ENCODE measurements around the gene INTS1. TPM values are rescaled to one million over a fixed set of nuclear protein-coding genes. Genes with fewer than 3 reads are reported as not detected.

Gene INTS1
- total and polyA plus RNA-seq, 4 experiments from 2014 or later = 6.0 to 137 (median 82.2) TPM

DNA sequence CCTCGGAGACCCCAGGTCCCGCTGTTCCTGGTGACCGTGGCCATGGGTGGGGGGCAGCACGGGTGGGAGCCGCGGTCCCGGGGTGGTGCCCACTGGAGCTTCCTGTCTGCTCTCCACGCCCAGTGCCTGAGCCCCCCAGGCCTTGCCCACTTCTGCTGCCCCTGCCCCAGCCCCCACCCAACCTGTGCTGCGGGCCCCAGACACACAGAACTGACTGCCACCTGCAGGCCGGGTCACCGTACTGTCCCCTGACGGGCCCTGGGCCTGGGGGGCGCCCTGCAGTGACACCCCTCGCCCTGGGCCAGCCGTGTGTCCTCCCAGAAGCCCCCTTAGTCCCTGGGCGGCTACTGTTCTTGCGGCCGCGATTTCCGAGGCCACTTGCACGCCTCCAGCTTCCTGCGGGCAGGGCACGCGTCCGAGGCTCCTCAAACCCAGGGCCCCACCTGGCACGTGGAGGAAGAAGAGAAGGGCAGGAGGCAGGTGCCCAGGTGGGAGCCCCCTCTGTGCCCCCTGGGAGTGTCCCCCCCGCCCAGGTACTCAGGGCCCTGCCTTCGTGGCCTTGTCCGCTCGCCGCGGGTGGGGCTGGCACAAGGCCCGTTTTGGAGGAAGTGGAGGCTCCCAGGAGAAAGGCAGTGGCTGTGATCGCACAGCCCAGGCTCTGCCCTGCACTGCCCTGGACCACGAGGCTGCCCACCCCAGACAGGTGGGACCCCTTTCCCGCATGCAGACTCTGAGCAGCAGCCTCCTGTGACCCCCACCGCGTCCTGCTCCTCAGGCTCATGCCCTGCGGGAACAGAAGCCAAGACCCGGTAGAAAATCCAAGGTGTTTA is 41.4 kb upstream of the INTS1 start:
- Mint-ChIP-seq H3K27me3 (no peaks in the 10 kb centered on the region), H3K4me1 (peaks cover 3 to 8% (median 4%) of the 10 kb centered on the region in 4 donors), H3K4me3 (no peak overlapping the region), H3K9me3 (peaks cover 0 to 3% (median 0%) of the 10 kb centered on the region in 8 donors), H3K27ac (peak overlapping the region in 2 of 7 donors; percentile 42 to 60), H3K36me3 (peaks cover 10 to 15% of the 10 kb centered on the region in 2 donors)
- Histone ChIP-seq H3K9me3 (ENCODE audit: control insufficient read depth in 1 of 2, low read length in 2 of 2) (no peaks in the 10 kb centered on the region), H3K27ac (ENCODE audit: low read depth, low read length) (no peak overlapping the region), H3K4me1 (ENCODE audit: insufficient read depth, low read length) (no peaks in the 10 kb centered on the region), H3K4me3 (ENCODE audit: low read length in 2 of 2) (no peak overlapping the region), H3K27me3 (ENCODE audit: insufficient read depth, low read length) (no peaks in the 10 kb centered on the region), H3K36me3 (ENCODE audit: insufficient read depth, low read length) (peaks cover 5% of the 10 kb centered on the region)
- ChIA-PET CTCF (ENCODE audit: partially characterized antibody) (no interaction called here), POLR2A (ENCODE audit: partially characterized antibody) (interaction anchor here (0.8 to 1.4 kb wide), 2 partner anchors 8 to 13 kb away, joined by 3 to 6 read pairs; no protein-coding TSS in a partner anchor)
- DNase-seq = no peak
- intact Hi-C loops (cut with micrococcal nuclease) = no loop called here

DNA sequence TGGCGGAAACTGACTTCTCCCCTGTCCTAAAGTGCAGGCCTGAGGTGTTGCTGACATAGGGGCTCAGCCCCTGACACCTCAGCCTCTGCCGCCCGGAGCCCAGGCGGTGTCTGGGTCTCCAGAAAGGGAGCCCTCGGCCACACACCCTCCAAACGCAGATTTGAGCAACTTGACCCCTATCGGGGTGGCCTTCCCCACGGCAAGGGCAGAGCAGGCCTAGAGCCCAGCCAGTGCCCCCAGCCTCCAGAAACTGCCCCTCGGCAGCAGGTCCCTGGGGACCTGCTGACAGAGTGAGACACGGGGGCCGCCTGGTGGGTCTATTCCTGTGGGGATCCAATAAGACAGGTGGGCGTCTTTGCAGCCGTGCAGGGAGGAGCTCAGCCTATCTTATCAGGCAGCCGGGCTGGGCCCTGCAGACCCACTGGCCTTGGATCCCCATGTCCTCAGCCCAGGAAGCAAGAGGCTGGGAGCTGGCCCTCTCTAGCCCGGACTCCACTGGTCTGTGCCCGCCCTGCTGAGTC is 40.8 kb upstream of the INTS1 start:
- no peak overlapping the region for H3K27ac ChIP-seq (ENCODE audit: low read depth, low read length)
- H3K27me3 ChIP-seq (ENCODE audit: insufficient read depth, low read length) = no peaks in the 10 kb centered on the region
- H3K27me3 Mint-ChIP-seq = no peaks in the 10 kb centered on the region
- CTCF ChIA-PET (ENCODE audit: partially characterized antibody) = no interaction called here
- H3K4me3 Mint-ChIP-seq = no peak overlapping the region
- POLR2A ChIA-PET (ENCODE audit: partially characterized antibody) = interaction anchor here (0.8 to 1.4 kb wide), 2 partner anchors 9 to 13 kb away, joined by 3 to 6 read pairs; no protein-coding TSS in a partner anchor
- DNase-seq = no peak
- H3K9me3 ChIP-seq (ENCODE audit: control insufficient read depth in 1 of 2, low read length in 2 of 2) = no peaks in the 10 kb centered on the region
- H3K36me3 Mint-ChIP-seq = peaks cover 10 to 15% of the 10 kb centered on the region in 2 donors
- peaks cover 3 to 8% (median 4%) of the 10 kb centered on the region in 4 donors for H3K4me1 Mint-ChIP-seq
- H3K27ac Mint-ChIP-seq = peak overlapping the region in 3 of 7 donors; percentile 7 to 42 (median 15)
- H3K4me1 ChIP-seq (ENCODE audit: insufficient read depth, low read length) = no peaks in the 10 kb centered on the region
- intact Hi-C loops (cut with micrococcal nuclease) = no loop called here
- H3K4me3 ChIP-seq (ENCODE audit: low read length in 2 of 2) = no peak overlapping the region
- H3K36me3 ChIP-seq (ENCODE audit: insufficient read depth, low read length) = peaks cover 7% of the 10 kb centered on the region
- peaks cover 0 to 3% (median 0%) of the 10 kb centered on the region in 8 donors for H3K9me3 Mint-ChIP-seq

DNA sequence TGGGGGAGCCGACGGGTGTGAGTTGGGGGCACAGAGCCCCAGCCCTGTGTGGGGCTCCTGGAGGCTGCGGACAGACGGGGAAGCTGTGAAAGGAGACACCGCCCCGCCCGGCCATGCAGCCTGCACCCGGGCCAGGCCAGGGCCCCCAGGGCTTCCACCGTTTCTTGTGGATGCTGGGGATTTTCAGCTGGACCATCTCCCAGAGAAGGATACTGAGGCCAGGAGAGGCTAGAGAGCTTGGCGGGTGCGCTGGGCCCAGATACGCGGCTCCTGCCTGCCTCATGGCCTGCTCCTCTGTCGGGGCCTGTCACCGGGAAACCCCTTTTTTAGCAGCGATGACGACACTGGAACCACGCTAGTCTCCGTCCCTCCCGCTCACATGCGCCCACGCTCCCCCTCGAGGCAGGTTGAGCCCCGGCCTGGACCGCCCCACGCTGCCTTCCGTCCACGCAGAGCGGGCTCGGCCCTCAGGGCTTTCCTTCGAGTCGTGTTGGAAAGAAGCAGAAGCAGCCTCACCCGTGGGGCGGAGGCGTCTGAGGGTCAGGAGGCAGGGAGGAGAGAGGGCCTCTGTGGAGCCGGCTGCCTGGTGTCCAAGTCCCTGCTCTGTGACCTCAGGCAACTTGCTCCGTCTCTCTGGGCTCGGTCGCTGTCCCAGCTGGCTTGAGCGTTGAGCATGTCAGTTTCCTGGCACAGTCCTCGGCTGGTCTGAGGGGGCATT is 40.1 kb upstream of the INTS1 start:
- Histone ChIP-seq H3K4me3 (ENCODE audit: low read length in 2 of 2) (no peak overlapping the region), H3K27ac (ENCODE audit: low read depth, low read length) (no peak overlapping the region), H3K36me3 (ENCODE audit: insufficient read depth, low read length) (peaks cover 14% of the 10 kb centered on the region), H3K9me3 (ENCODE audit: control insufficient read depth in 1 of 2, low read length in 2 of 2) (no peaks in the 10 kb centered on the region), H3K27me3 (ENCODE audit: insufficient read depth, low read length) (no peaks in the 10 kb centered on the region), H3K4me1 (ENCODE audit: insufficient read depth, low read length) (no peaks in the 10 kb centered on the region)
- Mint-ChIP-seq H3K9me3 (peaks cover 0 to 3% (median 0%) of the 10 kb centered on the region in 8 donors), H3K27me3 (no peaks in the 10 kb centered on the region), H3K4me1 (peaks cover 3 to 8% (median 4%) of the 10 kb centered on the region in 4 donors), H3K4me3 (no peak overlapping the region), H3K27ac (peak overlapping the region in 1 of 7 donors; percentile 42), H3K36me3 (peaks cover 10 to 18% of the 10 kb centered on the region in 2 donors)
- POLR2A ChIA-PET (ENCODE audit: partially characterized antibody) = interaction anchor here (1.4 kb wide), 1 partner anchor 12 kb away, joined by 6 read pairs; no protein-coding TSS in a partner anchor
- CTCF ChIA-PET (ENCODE audit: partially characterized antibody) = no interaction called here
- DNase-seq = no peak
- intact Hi-C loops (cut with micrococcal nuclease) = no loop called here

DNA sequence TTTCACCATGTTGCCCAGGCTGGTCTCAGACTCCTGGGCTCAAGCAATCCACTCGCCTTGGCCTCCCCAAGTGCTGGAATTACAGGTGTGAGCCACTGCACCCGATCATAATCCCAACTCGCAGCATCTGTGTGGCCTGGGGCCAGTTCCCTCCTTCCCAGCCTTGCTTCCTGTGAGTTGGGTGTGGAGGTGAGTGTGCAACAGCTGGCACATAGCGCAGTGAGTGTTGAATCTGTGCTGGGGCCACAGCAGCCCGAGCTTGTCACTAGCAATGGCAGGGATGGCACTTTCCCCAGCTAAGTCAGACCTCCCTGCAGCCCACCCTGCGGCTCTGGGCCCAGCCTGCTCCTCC is 39.6 kb upstream of the INTS1 start:
- peaks cover 10 to 21% of the 10 kb centered on the region in 2 donors for H3K36me3 Mint-ChIP-seq

DNA sequence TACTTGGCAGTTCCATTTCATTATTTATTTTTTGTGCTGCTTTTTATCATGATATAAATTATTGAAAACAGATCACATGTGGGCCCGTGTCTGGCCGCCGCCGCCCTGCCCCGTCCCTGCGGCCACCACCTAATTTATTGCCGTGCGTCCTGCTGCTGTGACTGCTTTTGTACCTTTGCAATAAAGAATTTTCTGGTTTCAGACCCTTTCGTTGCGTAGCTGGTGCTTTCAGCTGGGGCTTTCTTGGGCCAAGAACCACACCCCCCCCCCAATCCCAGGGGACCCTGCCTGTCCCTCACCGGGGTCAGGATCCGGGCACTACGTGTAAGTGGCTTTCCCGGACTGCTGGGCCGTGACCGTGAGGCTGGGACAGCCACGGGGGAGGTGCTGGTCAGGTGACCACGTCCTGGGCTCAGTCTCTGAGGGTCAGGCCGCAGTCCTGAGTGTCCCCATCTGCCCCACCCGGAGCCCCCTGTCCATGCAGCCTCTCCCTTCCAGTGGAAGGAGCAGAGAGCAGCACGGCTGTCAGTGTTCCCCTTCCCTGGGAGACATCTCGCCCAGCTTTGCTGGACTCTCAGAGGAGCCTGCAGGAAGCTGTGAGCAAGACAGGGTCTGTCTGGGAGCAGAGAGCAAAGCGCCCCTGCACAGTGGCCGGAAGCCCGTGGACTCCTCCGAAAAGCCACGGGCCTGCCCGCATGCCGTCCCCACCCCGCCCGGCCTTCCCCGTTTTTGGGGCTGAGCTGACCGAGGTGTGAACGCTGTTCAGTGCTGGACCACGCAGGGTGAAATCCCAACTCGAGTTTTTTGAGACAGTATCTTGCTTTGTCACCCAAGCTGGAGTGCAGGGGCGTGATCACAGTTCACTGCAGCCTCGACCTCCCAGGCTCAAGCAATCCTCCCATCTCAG is 38.9 kb upstream of the INTS1 start:
- H3K27me3 ChIP-seq (ENCODE audit: insufficient read depth, low read length) = no peaks in the 10 kb centered on the region
- peaks cover 18% of the 10 kb centered on the region for H3K36me3 ChIP-seq (ENCODE audit: insufficient read depth, low read length)
- no peaks in the 10 kb centered on the region for H3K27me3 Mint-ChIP-seq
- no peaks in the 10 kb centered on the region for H3K4me1 ChIP-seq (ENCODE audit: insufficient read depth, low read length)
- H3K9me3 Mint-ChIP-seq = no peaks in the 10 kb centered on the region
- no peaks in the 10 kb centered on the region for H3K9me3 ChIP-seq (ENCODE audit: control insufficient read depth in 1 of 2, low read length in 2 of 2)
- peak in 1 of 5 donors; percentile 37 for DNase-seq
- POLR2A ChIA-PET (ENCODE audit: partially characterized antibody) = interaction anchor here (0.5 kb wide), 1 partner anchor 363 kb away, joined by 3 read pairs; no protein-coding TSS in a partner anchor
- no peak overlapping the region for H3K27ac ChIP-seq (ENCODE audit: low read depth, low read length)
- intact Hi-C loops (cut with micrococcal nuclease) = no loop called here
- CTCF ChIA-PET (ENCODE audit: partially characterized antibody) = no interaction called here
- H3K4me3 Mint-ChIP-seq = no peak overlapping the region
- peaks cover 0 to 1% (median under 1%) of the 10 kb centered on the region in 4 donors for H3K4me1 Mint-ChIP-seq
- H3K4me3 ChIP-seq (ENCODE audit: low read length in 2 of 2) = no peak overlapping the region
- H3K27ac Mint-ChIP-seq = peak overlapping the region in 2 of 7 donors; percentile 31 to 32
- peaks cover 10 to 21% of the 10 kb centered on the region in 2 donors for H3K36me3 Mint-ChIP-seq

More for the DNA sequence above, 39.6 kb upstream of the INTS1 start:
- CTCF ChIA-PET (ENCODE audit: partially characterized antibody) = no interaction called here
- Histone ChIP-seq H3K27ac (ENCODE audit: low read depth, low read length) (no peak overlapping the region), H3K9me3 (ENCODE audit: control insufficient read depth in 1 of 2, low read length in 2 of 2) (no peaks in the 10 kb centered on the region), H3K4me1 (ENCODE audit: insufficient read depth, low read length) (no peaks in the 10 kb centered on the region), H3K4me3 (ENCODE audit: low read length in 2 of 2) (no peak overlapping the region), H3K36me3 (ENCODE audit: insufficient read depth, low read length) (peaks cover 18% of the 10 kb centered on the region), H3K27me3 (ENCODE audit: insufficient read depth, low read length) (no peaks in the 10 kb centered on the region)
- H3K9me3 Mint-ChIP-seq = peaks cover 0 to 2% (median 0%) of the 10 kb centered on the region in 8 donors
- intact Hi-C loops (cut with micrococcal nuclease) = no loop called here
- peaks cover 0 to 6% (median 2%) of the 10 kb centered on the region in 4 donors for H3K4me1 Mint-ChIP-seq
- no peaks in the 10 kb centered on the region for H3K27me3 Mint-ChIP-seq
- peak in 1 of 5 donors; percentile 16 for DNase-seq
- H3K27ac Mint-ChIP-seq = no peak overlapping the region
- H3K4me3 Mint-ChIP-seq = no peak overlapping the region
- POLR2A ChIA-PET (ENCODE audit: partially characterized antibody) = no interaction called here

DNA sequence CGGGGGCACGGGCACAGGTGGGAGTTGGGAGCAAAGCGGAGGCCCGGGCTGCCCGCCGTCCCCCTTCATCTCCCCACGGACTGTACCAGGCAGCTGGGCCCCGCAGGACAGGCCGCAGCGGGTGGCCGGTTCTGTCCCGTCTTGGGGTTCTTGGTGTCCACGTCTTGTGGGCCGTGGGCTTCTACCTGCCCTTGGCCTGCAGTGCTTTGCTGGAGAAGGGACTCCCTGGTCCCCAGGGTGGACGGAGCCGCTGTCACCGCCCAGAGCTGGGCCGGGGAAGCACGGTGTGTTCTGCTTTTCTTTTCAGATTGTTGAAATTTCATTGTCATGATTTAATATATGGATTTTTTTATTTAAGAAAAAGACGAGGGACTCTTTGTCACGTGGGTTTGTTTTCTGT is 38.1 kb upstream of the INTS1 start:
- H3K27ac Mint-ChIP-seq = peak overlapping the region in 1 of 7 donors; percentile 58
- H3K4me1 Mint-ChIP-seq = peaks cover 0 to 1% (median 0%) of the 10 kb centered on the region in 4 donors
- H3K4me1 ChIP-seq (ENCODE audit: insufficient read depth, low read length) = no peaks in the 10 kb centered on the region
- peak in 1 of 5 donors; percentile 9 for DNase-seq
- H3K27me3 ChIP-seq (ENCODE audit: insufficient read depth, low read length) = no peaks in the 10 kb centered on the region
- H3K27ac ChIP-seq (ENCODE audit: low read depth, low read length) = no peak overlapping the region
- no peak overlapping the region for H3K4me3 Mint-ChIP-seq
- ChIA-PET POLR2A (ENCODE audit: partially characterized antibody) (no interaction called here), CTCF (ENCODE audit: partially characterized antibody) (no interaction called here)
- intact Hi-C loops (cut with micrococcal nuclease) = no loop called here
- peaks cover 18% of the 10 kb centered on the region for H3K36me3 ChIP-seq (ENCODE audit: insufficient read depth, low read length)
- H3K4me3 ChIP-seq (ENCODE audit: low read length in 2 of 2) = no peak overlapping the region
- H3K27me3 Mint-ChIP-seq = no peaks in the 10 kb centered on the region
- H3K36me3 Mint-ChIP-seq = peaks cover 10 to 23% of the 10 kb centered on the region in 2 donors
- no peaks in the 10 kb centered on the region for H3K9me3 Mint-ChIP-seq
- H3K9me3 ChIP-seq (ENCODE audit: control insufficient read depth in 1 of 2, low read length in 2 of 2) = no peaks in the 10 kb centered on the region
